Measurements from ENCODE around the gene RAB3C.
A peak's percentile ranks its signal among the peaks of the same experiment; 100 is the strongest.

The RAB3C gene

DNA sequence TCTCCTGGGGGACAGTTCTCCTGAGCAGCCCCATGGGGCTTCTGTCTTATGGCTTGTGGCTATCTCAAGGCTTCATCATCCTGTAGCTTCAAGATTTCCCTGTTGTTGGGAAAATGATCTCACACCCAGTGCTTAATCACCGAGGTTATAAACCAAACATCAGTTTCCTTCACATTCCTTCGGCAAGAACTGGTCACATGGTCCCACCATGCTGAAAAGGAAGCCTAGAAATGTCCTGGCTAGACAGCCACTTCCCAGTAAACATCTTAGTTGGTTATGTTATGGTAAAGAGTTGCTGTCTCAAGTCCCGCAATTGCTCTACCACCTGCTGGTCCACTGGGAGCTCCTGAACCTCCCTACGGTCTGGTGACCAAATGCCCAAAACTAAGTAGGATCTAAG, 66.0 kb downstream of the RAB3C start:
- TF ChIP-seq, protein P1, sequence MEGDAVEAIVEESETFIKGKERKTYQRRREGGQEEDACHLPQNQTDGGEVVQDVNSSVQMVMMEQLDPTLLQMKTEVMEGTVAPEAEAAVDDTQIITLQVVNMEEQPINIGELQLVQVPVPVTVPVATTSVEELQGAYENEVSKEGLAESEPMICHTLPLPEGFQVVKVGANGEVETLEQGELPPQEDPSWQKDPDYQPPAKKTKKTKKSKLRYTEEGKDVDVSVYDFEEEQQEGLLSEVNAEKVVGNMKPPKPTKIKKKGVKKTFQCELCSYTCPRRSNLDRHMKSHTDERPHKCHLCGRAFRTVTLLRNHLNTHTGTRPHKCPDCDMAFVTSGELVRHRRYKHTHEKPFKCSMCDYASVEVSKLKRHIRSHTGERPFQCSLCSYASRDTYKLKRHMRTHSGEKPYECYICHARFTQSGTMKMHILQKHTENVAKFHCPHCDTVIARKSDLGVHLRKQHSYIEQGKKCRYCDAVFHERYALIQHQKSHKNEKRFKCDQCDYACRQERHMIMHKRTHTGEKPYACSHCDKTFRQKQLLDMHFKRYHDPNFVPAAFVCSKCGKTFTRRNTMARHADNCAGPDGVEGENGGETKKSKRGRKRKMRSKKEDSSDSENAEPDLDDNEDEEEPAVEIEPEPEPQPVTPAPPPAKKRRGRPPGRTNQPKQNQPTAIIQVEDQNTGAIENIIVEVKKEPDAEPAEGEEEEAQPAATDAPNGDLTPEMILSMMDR (conservative IDR thresholded peaks at IDR 0.05): no peak
- 0 out of 2 replicates have a peak, but pooled peaks have one; percentile 3 for TF ChIP-seq ZFX (IDR thresholded peaks at IDR 0.05)
- H3K27ac ChIP-seq: no peak overlapping the region

DNA sequence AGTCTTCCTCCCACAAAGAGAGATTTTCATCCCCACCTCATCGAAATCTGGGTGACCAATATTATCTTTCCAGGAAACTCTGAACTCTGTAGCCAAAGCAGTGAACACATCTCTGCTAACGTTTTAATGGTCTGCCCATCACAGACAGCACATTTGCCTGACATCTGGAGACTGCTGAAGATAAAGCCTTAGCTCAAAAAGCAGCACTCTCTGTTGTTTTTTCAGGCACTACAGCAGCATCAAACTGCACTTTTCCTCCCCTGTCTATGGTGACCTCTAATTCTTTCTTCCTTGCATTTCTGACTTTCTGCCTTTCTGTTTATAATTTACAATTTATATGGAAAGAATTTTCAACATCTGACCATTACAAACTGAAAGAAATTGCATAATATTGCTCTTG, 66.8 kb downstream of the RAB3C start:
- TF ChIP-seq ZFX (IDR thresholded peaks at IDR 0.05): no peak
- TF ChIP-seq, protein P1 (conservative IDR thresholded peaks at IDR 0.05): no peak

DNA sequence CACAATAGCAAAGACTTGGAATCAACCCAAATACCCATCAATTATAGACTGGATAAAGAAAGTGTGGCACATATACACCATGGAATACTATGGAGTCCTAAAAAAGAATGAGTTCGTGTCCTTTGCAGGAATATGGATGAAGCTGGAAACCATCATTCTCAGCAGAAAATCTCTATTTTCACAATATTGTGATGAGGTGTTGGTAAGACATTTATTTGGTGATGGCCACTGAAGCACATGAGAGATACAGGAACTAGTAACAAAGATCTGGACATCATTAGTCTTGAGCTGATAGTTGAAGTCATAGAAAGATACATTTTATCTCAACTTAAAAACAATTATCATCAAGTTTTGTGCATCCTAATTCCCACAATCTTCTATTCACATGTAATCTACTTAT, 70.6 kb downstream of the RAB3C start:
- TF ChIP-seq, protein P1 (conservative IDR thresholded peaks at IDR 0.05): no peak
- TF ChIP-seq ZFX (IDR thresholded peaks at IDR 0.05): no peak
- no peak overlapping the region for H3K27ac ChIP-seq

More for the DNA sequence above, 66.8 kb downstream of the RAB3C start:
- no peak overlapping the region for H3K27ac ChIP-seq

DNA sequence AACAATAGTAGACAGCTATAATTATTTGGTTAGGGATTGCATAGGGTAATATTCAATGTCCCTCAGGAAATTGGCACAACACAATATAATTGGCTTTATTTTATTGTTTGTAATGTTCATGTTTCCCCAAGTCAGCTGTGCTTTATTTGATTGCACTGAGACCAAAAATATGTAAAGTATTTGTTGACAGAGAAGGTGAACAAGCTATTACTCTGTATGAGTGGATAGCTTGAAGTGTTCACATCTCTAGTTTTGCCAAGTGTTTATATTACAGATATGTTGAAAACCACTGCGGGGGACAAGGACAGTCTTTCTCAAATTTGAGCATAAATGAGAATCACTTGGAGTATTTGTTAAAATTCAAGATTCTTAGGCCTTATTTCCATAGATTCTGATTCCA, 83.3 kb downstream of the RAB3C start:
- no peak overlapping the region for H3K27ac ChIP-seq
- TF ChIP-seq ZFX (IDR thresholded peaks at IDR 0.05): no peak

DNA sequence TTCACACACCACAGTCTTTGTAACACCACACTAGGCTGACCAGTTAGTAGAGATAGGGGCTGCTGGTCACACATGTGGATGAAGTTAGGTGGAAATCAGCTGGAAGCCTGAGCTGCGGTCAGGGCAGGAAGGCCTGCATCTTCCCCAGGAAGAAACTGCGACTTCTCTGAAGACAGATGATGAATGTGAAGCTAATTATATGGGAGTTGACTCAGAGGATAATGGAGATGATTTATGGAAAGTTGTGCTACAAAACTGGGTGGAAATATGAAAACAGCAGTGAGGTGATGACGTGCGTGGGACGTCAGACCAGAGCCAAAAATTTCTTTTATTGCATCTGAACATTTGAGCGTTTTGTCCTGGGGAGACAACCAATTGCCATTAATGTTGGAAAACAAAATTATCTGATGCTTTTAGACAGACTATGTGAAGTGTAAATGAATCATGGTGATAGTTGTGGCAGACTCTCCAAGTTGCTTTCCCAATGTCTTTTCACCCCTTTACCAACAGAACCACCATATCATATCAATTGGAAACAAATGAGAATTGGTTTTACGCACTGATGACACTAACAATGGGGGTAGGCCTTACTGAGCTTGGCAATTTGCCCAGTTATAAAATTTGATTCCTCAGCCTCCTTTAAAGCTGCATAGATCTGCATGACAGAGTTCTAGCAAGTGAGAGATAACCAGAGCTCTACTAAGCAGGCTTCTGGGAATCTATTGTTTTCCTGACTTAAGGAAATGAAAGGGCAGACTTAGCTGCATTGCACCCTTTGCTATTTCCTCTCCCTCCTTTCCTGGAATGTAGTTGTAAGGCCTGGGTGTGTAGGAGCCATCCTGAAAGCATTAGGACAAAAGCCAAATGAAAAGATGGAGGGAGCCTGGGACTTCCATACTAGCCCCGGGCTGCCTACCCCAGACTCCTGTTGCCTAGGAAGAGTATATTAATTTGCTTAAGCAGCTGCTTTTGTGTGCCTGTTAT, 84.0 kb downstream of the RAB3C start:
- no peak overlapping the region for H3K27ac ChIP-seq
- no peak for TF ChIP-seq ZFX (IDR thresholded peaks at IDR 0.05)
- TF ChIP-seq, protein P1 (conservative IDR thresholded peaks at IDR 0.05): no peak

DNA sequence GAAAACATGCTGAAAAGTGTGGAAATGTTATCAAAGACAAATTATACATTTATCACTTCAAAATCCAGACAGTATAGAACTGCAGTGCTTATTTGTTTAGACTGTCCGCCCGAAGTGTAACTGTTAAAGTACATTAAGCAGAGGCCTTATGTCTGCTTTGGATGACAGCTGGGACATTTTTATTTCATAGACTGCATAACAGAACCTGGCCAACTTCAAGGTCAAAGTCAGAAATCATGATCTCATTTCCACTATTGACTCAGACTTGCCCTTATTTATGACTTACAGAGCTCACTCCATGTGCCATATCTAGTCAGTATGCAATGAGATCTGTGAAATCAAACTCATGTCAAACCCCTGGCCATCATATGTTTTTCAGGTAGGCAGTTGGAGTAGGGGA, 87.7 kb downstream of the RAB3C start:
- no peak overlapping the region for H3K27ac ChIP-seq
- TF ChIP-seq, protein P1 (conservative IDR thresholded peaks at IDR 0.05): no peak
- TF ChIP-seq ZFX (IDR thresholded peaks at IDR 0.05): no peak

DNA sequence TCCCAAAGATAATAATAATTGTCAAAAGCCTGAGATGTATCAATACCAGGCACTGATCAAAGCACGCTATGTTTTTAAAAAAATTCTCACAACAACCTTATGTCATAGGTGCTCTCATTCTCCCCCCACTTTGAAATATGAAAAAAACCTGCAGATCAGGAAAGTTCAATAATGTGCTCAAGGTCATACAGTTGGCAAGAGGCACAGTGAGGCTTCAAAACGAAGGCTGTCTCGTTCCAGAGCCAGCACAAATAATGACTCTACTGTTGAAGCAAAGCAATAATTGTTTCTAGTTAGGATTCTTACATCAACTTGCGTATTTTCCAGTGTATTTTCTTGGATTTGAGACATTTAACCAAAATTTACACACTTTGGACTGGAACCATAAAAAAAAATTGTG, 88.3 kb downstream of the RAB3C start:
- TF ChIP-seq ZFX (IDR thresholded peaks at IDR 0.05): no peak
- TF ChIP-seq, protein P1 (conservative IDR thresholded peaks at IDR 0.05): no peak
- H3K27ac ChIP-seq: no peak overlapping the region
